Measurements from ENCODE around the gene KCNQ5. TPM values are rescaled to one million over a fixed set of nuclear protein-coding genes. Genes with fewer than 3 reads are reported as not detected.

KCNQ5 gene
- total RNA-seq, 1 experiment from 2014 or later = 17.8 TPM

- POLR2A ChIA-PET (ENCODE audit: low non-redundant PET) = no interaction called here
- BruUV-seq (replicated peaks) = no TSS peak
- H3K9me3 ChIP-seq (ENCODE audit: low read depth, low read length, poor library complexity, severe bottlenecking) = no peaks in the 10 kb centered on the region
- intact Hi-C loops (cut with micrococcal nuclease; ENCODE audit: unreplicated experiment) = no loop called here
- H3K4me3 ChIP-seq (ENCODE audit: low read depth, low read length, poor library complexity, severe bottlenecking) = no peak overlapping the region
- TF ChIP-seq CTCF (conservative IDR thresholded peaks at IDR 0.05; ENCODE audit: low read depth, low read length) (no peak), EZH2 (IDR thresholded peaks at IDR 0.05; ENCODE audit: borderline replicate concordance, low read depth, low read length, poor library complexity, severe bottlenecking) (no peak)
- H3K36me3 ChIP-seq (ENCODE audit: insufficient read depth, low read length, poor library complexity, severe bottlenecking) = no peaks in the 10 kb centered on the region
- no peak for DNase-seq (ENCODE audit: low spot score)
- CTCF ChIA-PET = no interaction called here
- no peaks in the 10 kb centered on the region for H3K4me1 ChIP-seq (ENCODE audit: insufficient read depth, low read length, poor library complexity, severe bottlenecking)
- no peaks in the 10 kb centered on the region for H3K27me3 ChIP-seq (replicated peaks; ENCODE audit: insufficient read depth, low read depth, low read length, poor library complexity)
- no peak overlapping the region for H3K27ac ChIP-seq (ENCODE audit: low read depth, low read length, poor library complexity, severe bottlenecking)
Observed at GRCh38 chr6:72850040-72850439, 228.2 kb downstream of the KCNQ5 start.

GRCh38 chr6:72850469-72850868, 228.6 kb downstream of the KCNQ5 start:
- intact Hi-C loops (cut with micrococcal nuclease; ENCODE audit: unreplicated experiment) = no loop called here
- no peak for TF ChIP-seq EZH2 (IDR thresholded peaks at IDR 0.05; ENCODE audit: borderline replicate concordance, low read depth, low read length, poor library complexity, severe bottlenecking)
- no peak for TF ChIP-seq CTCF (conservative IDR thresholded peaks at IDR 0.05; ENCODE audit: low read depth, low read length)

GRCh38 chr6:72855471-72855870, 233.6 kb downstream of the KCNQ5 start:
- intact Hi-C loops (cut with micrococcal nuclease; ENCODE audit: unreplicated experiment) = no loop called here
- ChIA-PET POLR2A (ENCODE audit: low non-redundant PET) (no interaction called here), CTCF (no interaction called here)
- DNase-seq (ENCODE audit: low spot score) = no peak
- no peaks in the 10 kb centered on the region for H3K9me3 ChIP-seq (ENCODE audit: low read depth, low read length, poor library complexity, severe bottlenecking)
- H3K27ac ChIP-seq (ENCODE audit: low read depth, low read length, poor library complexity, severe bottlenecking) = no peak overlapping the region
- H3K4me1 ChIP-seq (ENCODE audit: insufficient read depth, low read length, poor library complexity, severe bottlenecking) = peaks cover 3% of the 10 kb centered on the region
- no TSS peak for BruUV-seq (replicated peaks)
- H3K36me3 ChIP-seq (ENCODE audit: insufficient read depth, low read length, poor library complexity, severe bottlenecking) = no peaks in the 10 kb centered on the region
- no peaks in the 10 kb centered on the region for H3K27me3 ChIP-seq (replicated peaks; ENCODE audit: insufficient read depth, low read depth, low read length, poor library complexity)
- no peak overlapping the region for H3K4me3 ChIP-seq (ENCODE audit: low read depth, low read length, poor library complexity, severe bottlenecking)
- no peak for TF ChIP-seq EZH2 (IDR thresholded peaks at IDR 0.05; ENCODE audit: borderline replicate concordance, low read depth, low read length, poor library complexity, severe bottlenecking)
- TF ChIP-seq CTCF (conservative IDR thresholded peaks at IDR 0.05; ENCODE audit: low read depth, low read length) = no peak

More at GRCh38 chr6:72850469-72850868, 228.6 kb downstream of the KCNQ5 start:
- H3K27me3 ChIP-seq (replicated peaks; ENCODE audit: insufficient read depth, low read depth, low read length, poor library complexity) = no peaks in the 10 kb centered on the region
- H3K4me1 ChIP-seq (ENCODE audit: insufficient read depth, low read length, poor library complexity, severe bottlenecking) = no peaks in the 10 kb centered on the region
- H3K36me3 ChIP-seq (ENCODE audit: insufficient read depth, low read length, poor library complexity, severe bottlenecking) = no peaks in the 10 kb centered on the region
- no peak for DNase-seq (ENCODE audit: low spot score)
- H3K4me3 ChIP-seq (ENCODE audit: low read depth, low read length, poor library complexity, severe bottlenecking) = no peak overlapping the region
- CTCF ChIA-PET = no interaction called here
- no peak overlapping the region for H3K27ac ChIP-seq (ENCODE audit: low read depth, low read length, poor library complexity, severe bottlenecking)
- H3K9me3 ChIP-seq (ENCODE audit: low read depth, low read length, poor library complexity, severe bottlenecking) = no peaks in the 10 kb centered on the region
- BruUV-seq (replicated peaks) = no TSS peak
- POLR2A ChIA-PET (ENCODE audit: low non-redundant PET) = no interaction called here
